K562 (cell line): ENCODE results near the gene PFN2. TPM values are rescaled to one million over a fixed set of nuclear protein-coding genes. Genes with fewer than 3 reads are reported as not detected.

ENCODE experiments used
- ATAC-seq: fragments of 200-7000 bp; cut with Tn5 transposase; 3 replicates; pipeline ENCODE4 v1.9.1; 2020; ENCODE audit warnings: moderate library complexity
- BruUV-seq: library from RNA; stranded (reverse); fragments of 400-500 nt; replicated peaks from 2 replicates; lab custom pipeline; 2021; lab: Mats Ljungman, UMichigan
- CTCF ChIA-PET: fragments of 300-600 bp; formaldehyde crosslinking; extraction: SDS; loops from one replicate; lab custom pipeline; 2021; ENCODE audit warnings: low intra/inter-chr PET ratio; lab: Yijun Ruan, JAX
- POLR2A ChIA-PET: fragments of 300-600, 350-650 bp; sonication (Branson Sonifier 250); formaldehyde crosslinking; extraction: SDS; loops from one replicate; lab custom pipeline; 2021; ENCODE audit warnings: antibody characterized with exemption, inconsistent platforms; lab: Yijun Ruan, JAX
- DNase-seq, 4 experiments: peaks; one replicate each; pipeline versions ENCODE4 v3.0.0 to v3.0.0-alpha.2; 2011 to 2018; ENCODE audit warnings: low spot score in 3 of 4, mixed read lengths in 3 of 4; ENCODE audit errors: extremely low read depth in 1 of 4
- FAIRE-seq: peaks from 2 replicates; lab custom pipeline; 2011; peaks lifted over from hg19 to GRCh38; lab: Jason Lieb, UNC
- H2AFZ ChIP-seq: 2 replicates; pipeline ENCODE4 v1.6.0; 2011; ENCODE audit warnings: low read depth, low read length, control low read depth, inconsistent platforms
- H3K27ac ChIP-seq: fragments of 200-600 bp; 3 replicates; pipeline ENCODE4 v1.8.0; 2011; ENCODE audit warnings: low read depth, mild to moderate bottlenecking, control low read depth, inconsistent platforms, low read length, moderate library complexity, mixed read lengths; ENCODE audit errors: extremely low read depth
- H3K27me3 ChIP-seq, 2 experiments: fragments of 300-600 bp in 1 of 2; 2 replicates in 1 of 2; 3 replicates in 1 of 2; pipeline versions ENCODE4 v1.6.0 to v1.8.0; 2011; ENCODE audit warnings: inconsistent platforms in 2 of 2, low read length in 2 of 2, mild to moderate bottlenecking in 1 of 2, mixed read lengths in 1 of 2, moderate library complexity in 1 of 2; ENCODE audit not compliant: control insufficient read depth in 2 of 2, insufficient read depth in 2 of 2
- H3K36me3 ChIP-seq: fragments of 300-600 bp; 3 replicates; pipeline ENCODE4 v1.8.0; 2011; ENCODE audit warnings: mild to moderate bottlenecking, low read length, inconsistent platforms; ENCODE audit not compliant: control insufficient read depth, insufficient read depth
- H3K4me1 ChIP-seq, 2 experiments: fragments of 200-600 bp in 1 of 2; replicated peaks in 1 of 2; 2 replicates in 1 of 2; 3 replicates in 1 of 2; pipeline versions ENCODE4 v1.5.1 to v1.8.0; 2011; ENCODE audit warnings: inconsistent platforms in 2 of 2, low read length in 2 of 2, mild to moderate bottlenecking in 1 of 2, mixed read lengths in 1 of 2, moderate library complexity in 1 of 2; ENCODE audit not compliant: control insufficient read depth in 2 of 2, insufficient read depth in 2 of 2
- H3K4me2 ChIP-seq: 2 replicates; pipeline ENCODE4 v1.6.1; 2011; ENCODE audit warnings: low read length, control low read depth, inconsistent platforms, mixed read lengths; ENCODE audit not compliant: insufficient read depth
- H3K4me3 ChIP-seq: fragments of 200-600 bp; sonication (generic), shearing (Covaris generic); 2 replicates; pipeline ENCODE4 v1.5.1; 2016; ENCODE audit warnings: control low read depth, inconsistent platforms
- H3K79me2 ChIP-seq: fragments of 200-600 bp; 3 replicates; pipeline ENCODE4 v1.8.0; 2011; ENCODE audit warnings: low read length, inconsistent platforms; ENCODE audit not compliant: control insufficient read depth, insufficient read depth
- H3K9ac ChIP-seq, 2 experiments: 2 replicates each; pipeline versions ENCODE4 v1.6.0 to v1.6.1; 2011; ENCODE audit warnings: low read depth in 2 of 2, low read length in 2 of 2, control low read depth in 1 of 2, inconsistent platforms in 1 of 2, mild to moderate bottlenecking in 1 of 2, mixed read lengths in 1 of 2; ENCODE audit not compliant: insufficient read depth in 1 of 2
- H3K9me1 ChIP-seq: one replicate; pipeline ENCODE4 v1.6.0; 2011; ENCODE audit warnings: inconsistent platforms, mild to moderate bottlenecking, low read length, moderate library complexity; ENCODE audit not compliant: control insufficient read depth, insufficient read depth
- H3K9me3 ChIP-seq: replicated peaks from 2 replicates; pipeline ENCODE4 v1.5.1; 2011; ENCODE audit warnings: low read depth, low read length, inconsistent platforms; ENCODE audit not compliant: control insufficient read depth, insufficient read depth
- H4K20me1 ChIP-seq: replicated peaks from 2 replicates; pipeline ENCODE4 v1.6.1; 2011; ENCODE audit warnings: low read length, inconsistent platforms, mixed read lengths; ENCODE audit not compliant: control insufficient read depth, insufficient read depth
- CBX1 ChIP-seq: sonication (generic); IDR thresholded peaks from 2 replicates; pipeline ENCODE4 v1.6.1; 2016; ENCODE audit warnings: antibody characterized with exemption, low read depth, mild to moderate bottlenecking
- CBX8 ChIP-seq: fragments of 200-600 bp; sonication (generic); IDR thresholded peaks from 2 replicates; pipeline ENCODE4 v1.6.1; 2012; ENCODE audit warnings: borderline replicate concordance, mixed run types, low read depth, mild to moderate bottlenecking, moderate library complexity, mixed read lengths, low read length, control low read depth, inconsistent platforms; ENCODE audit not compliant: poor library complexity, severe bottlenecking; ENCODE audit errors: extremely low read depth
- DNMT1 ChIP-seq: fragments of 450-650 bp; IDR thresholded peaks from 2 replicates; pipeline ENCODE4 v1.6.1; 2016; ENCODE audit warnings: antibody characterized with exemption, mild to moderate bottlenecking
- FOS ChIP-seq: IDR thresholded peaks from 3 replicates; pipeline ENCODE4 v1.6.1; 2011; ENCODE audit not compliant: insufficient read length; ENCODE audit errors: extremely low read depth
- HDAC2 ChIP-seq: fragments of 450-650 bp; IDR thresholded peaks from 2 replicates; pipeline ENCODE4 v1.6.1; 2016; ENCODE audit warnings: mild to moderate bottlenecking
- MNT ChIP-seq, 2 experiments: fragments of 450-650 bp; conservative IDR thresholded peaks; 2 replicates each; pipeline ENCODE4 v1.6.1; 2017; ENCODE audit warnings: mild to moderate bottlenecking in 2 of 2, moderate library complexity in 2 of 2
- NFE2L1 ChIP-seq: fragments of 450-650 bp; IDR thresholded peaks from 2 replicates; pipeline ENCODE4 v1.6.1; 2016; ENCODE audit warnings: missing genetic modification characterization, low read depth, mild to moderate bottlenecking, missing compliant biosample characterization, moderate library complexity, borderline replicate concordance
- RBM25 ChIP-seq: fragments of 200-400 bp; formaldehyde crosslinking; IDR thresholded peaks from 2 replicates; pipeline ENCODE4 v1.6.1; 2018; ENCODE audit warnings: low read length, low read depth, moderate library complexity; ENCODE audit not compliant: severe bottlenecking
- SRSF7 ChIP-seq: fragments of 200-400 bp; formaldehyde crosslinking; optimal IDR thresholded peaks from 2 replicates; pipeline ENCODE3; 2017; ENCODE audit warnings: mild to moderate bottlenecking, low read depth, low read length
- ZBTB8A ChIP-seq: fragments of 450-650 bp; IDR thresholded peaks from 2 replicates; pipeline ENCODE4 v1.6.1; 2018; ENCODE audit warnings: mild to moderate bottlenecking, moderate library complexity; ENCODE audit not compliant: partially characterized antibody
- ZNF146 ChIP-seq: IDR thresholded peaks from one replicate; pipeline ENCODE4 v1.6.1; 2018; ENCODE audit warnings: missing compliant biosample characterization; ENCODE audit not compliant: unreplicated experiment
- ZNF277 ChIP-seq: fragments of 250-450 bp; sonication (Bioruptor Pico); IDR thresholded peaks from 2 replicates; pipeline ENCODE4 v1.8.0; 2022; ENCODE audit warnings: inconsistent platforms, mild to moderate bottlenecking, moderate library complexity, borderline replicate concordance
- ZNF347 ChIP-seq: fragments of 450-650 bp; formaldehyde crosslinking; IDR thresholded peaks from 2 replicates; pipeline ENCODE4 v1.4.0; 2020; ENCODE audit warnings: low read depth, mild to moderate bottlenecking, moderate library complexity
- WGBS: fragments of 100-300 bp; shearing (Covaris generic); methylation state at CpG from one replicate; pipeline ENCODE4 v1.1.6; 2016; ENCODE audit warnings: low coverage, mixed read lengths; ENCODE audit not compliant: insufficient coverage; ENCODE audit errors: missing lambda C conversion rate; 5-methylcytosine and 5-hydroxymethylcytosine counted together
- in situ Hi-C: fragments of 300-500 bp; cut with MboI; formaldehyde crosslinking; loops from 4 replicates; pipeline ENCODE4 v1.15.0; 2018; ENCODE audit warnings: inconsistent platforms, mixed read lengths
- intact Hi-C: fragments of 100-400 bp; cut with micrococcal nuclease; formaldehyde crosslinking; loops from 2 replicates; pipeline ENCODE4 v1.14.2; 2022
- polyA plus RNA-seq, 8 experiments: library from polyadenylated mRNA; depleted of rRNA in 4 of 8; stranded (reverse) in 5 of 8; unstranded in 3 of 8; fragments of >200 nt; fragmentation: Nextera tagmentation in 2 of 8; fragmentation: Illumina TruSeq in 1 of 8; extraction: Ambion mirVana in 2 of 8; extraction: Trizol in 1 of 8; gene quantifications; 2 replicates each; pipeline versions ENCODE4 v1.2.1 to v1.2.3, GENCODE V29; 2011 to 2014; ENCODE audit warnings: inconsistent platforms in 1 of 8, missing spikeins in 1 of 8
- total RNA-seq, 7 experiments: library from RNA; depleted of rRNA in 6 of 7; stranded (reverse); fragments of >200 nt in 6 of 7; fragmentation: Illumina TruSeq in 2 of 7; extraction: Trizol in 2 of 7; gene quantifications; 2 replicates each; pipeline versions ENCODE4 v1.2.1 to v1.2.3, GENCODE V29; 2011 to 2021; ENCODE audit warnings: low replicate concordance in 1 of 7

The PFN2 gene
- total and polyA plus RNA-seq, 9 of the 15 experiments (the other 6 are each of a cell fraction or from before 2014, with no cell fraction given), result 0.14 to 0.86 (median 0.35) TPM

GRCh38 chr3:149998946-149999345, 28.3 kb upstream of the PFN2 start:
- Histone ChIP-seq H3K36me3 (no peaks in the 10 kb centered on the region), H4K20me1 (no peaks in the 10 kb centered on the region), H3K27me3 (no peaks in the 10 kb centered on the region), H3K27ac (no peak overlapping the region)
- ChIA-PET POLR2A (no interaction called here), CTCF (no interaction called here)
- TF ChIP-seq RBM25 (peak; percentile 51), SRSF7 (no peak), ZNF146 (CRISPR knock-in tag) (peak; percentile 80)
- TF ChIP-seq, all 486 proteins: peak for 2
- no peaks in the 10 kb centered on the region; the same call in 1 of the 2 replicates for H3K9me3 ChIP-seq
- no peak overlapping the region for H3K4me2 ChIP-seq
- ATAC-seq (no peak), DNase-seq (no peak), FAIRE-seq (no peak)
- intact Hi-C loops (no loop called here), in situ Hi-C loops (no loop called here)
- H3K79me2 ChIP-seq, result no peaks in the 10 kb centered on the region
- no peak overlapping the region for H2AFZ ChIP-seq
- H3K4me3 ChIP-seq, result no peak overlapping the region
- H3K4me1 ChIP-seq, result no peaks in the 10 kb centered on the region
- H3K9ac ChIP-seq, result no peak overlapping the region
- 0% methylated on average over 1 of the region's 1 CpG for WGBS
- H3K9me1 ChIP-seq, result no peaks in the 10 kb centered on the region
- BruUV-seq, result no TSS peak

- Histone ChIP-seq H3K27ac (no peak overlapping the region), H3K27me3 (no peaks in the 10 kb centered on the region), H3K9me1 (no peaks in the 10 kb centered on the region), H3K9me3 (no peaks in the 10 kb centered on the region; the same call in 1 of the 2 replicates), H2AFZ (no peak overlapping the region), H3K4me3 (no peak overlapping the region), H4K20me1 (no peaks in the 10 kb centered on the region), H3K79me2 (no peaks in the 10 kb centered on the region), H3K36me3 (no peaks in the 10 kb centered on the region), H3K9ac (no peak overlapping the region), H3K4me1 (no peaks in the 10 kb centered on the region), H3K4me2 (no peak overlapping the region)
- FAIRE-seq (no peak), ATAC-seq (no peak), DNase-seq (no peak)
- CTCF ChIA-PET, result no interaction called here
- POLR2A ChIA-PET, result no interaction called here
- in situ Hi-C loops, result no loop called here
- 0% methylated on average over 3 of the region's 4 CpGs for WGBS
- no TSS peak for BruUV-seq
- intact Hi-C loops, result no loop called here
- TF ChIP-seq NFE2L1, result no peak
- no peak for TF ChIP-seq ZBTB8A
- no peak for TF ChIP-seq ZNF347 (CRISPR knock-in tag)
- TF ChIP-seq CBX8, result no peak
- no peak for TF ChIP-seq DNMT1
- TF ChIP-seq ZNF277 (CRISPR knock-in tag), result no peak
- TF ChIP-seq HDAC2, result no peak
- no peak for TF ChIP-seq FOS
- TF ChIP-seq MNT (conservative IDR thresholded peaks at IDR 0.05), result no peak
- no peak for TF ChIP-seq CBX1
Observed at GRCh38 chr3:149992416-149993058, 21.8 kb upstream of the PFN2 start.
